ENCODE results near the gene PTPRF.

PTPRF gene

DNA sequence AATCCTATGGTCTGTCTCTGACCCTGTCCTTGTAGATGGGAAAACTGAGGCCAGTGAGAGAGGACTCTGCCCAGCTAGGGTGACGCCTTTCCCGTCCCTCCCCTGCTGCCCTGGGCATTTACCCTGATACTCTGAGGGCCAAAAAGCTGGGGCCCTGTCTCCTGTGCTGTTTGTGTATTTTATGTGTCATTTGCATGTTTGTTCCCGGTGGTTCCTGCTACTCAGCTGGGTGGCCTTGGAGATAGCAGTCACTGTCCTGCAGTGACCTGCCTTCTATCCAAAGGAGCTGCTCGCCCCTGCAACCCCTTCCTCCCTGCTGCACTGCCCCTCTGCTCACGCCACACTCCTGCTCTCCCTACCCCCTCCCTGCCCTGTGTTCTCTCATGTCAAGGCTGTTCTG, 78.1 kb downstream of the PTPRF start:
- DNase-seq (ENCODE audit: low read depth) = no peak

DNA sequence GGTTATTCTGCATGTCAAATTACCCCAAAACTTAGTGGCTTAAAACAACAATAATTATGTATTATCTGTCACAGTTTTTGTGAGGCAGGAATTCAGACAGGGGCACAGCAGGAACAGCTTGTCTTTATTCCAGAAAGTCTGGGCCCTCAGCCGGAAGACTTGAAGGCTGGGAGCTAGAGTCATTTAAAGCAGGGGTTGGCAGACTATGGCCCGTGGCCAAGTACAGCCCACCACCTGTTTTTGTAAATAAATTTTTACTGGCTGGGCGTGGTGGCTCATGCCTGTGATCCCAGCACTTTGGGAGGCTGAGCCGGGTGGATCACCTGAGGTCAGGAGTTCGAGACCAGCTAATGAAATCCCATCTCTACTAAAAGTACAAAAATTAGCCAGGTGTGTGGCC, 79.7 kb downstream of the PTPRF start:
- TF ChIP-seq, protein P1, sequence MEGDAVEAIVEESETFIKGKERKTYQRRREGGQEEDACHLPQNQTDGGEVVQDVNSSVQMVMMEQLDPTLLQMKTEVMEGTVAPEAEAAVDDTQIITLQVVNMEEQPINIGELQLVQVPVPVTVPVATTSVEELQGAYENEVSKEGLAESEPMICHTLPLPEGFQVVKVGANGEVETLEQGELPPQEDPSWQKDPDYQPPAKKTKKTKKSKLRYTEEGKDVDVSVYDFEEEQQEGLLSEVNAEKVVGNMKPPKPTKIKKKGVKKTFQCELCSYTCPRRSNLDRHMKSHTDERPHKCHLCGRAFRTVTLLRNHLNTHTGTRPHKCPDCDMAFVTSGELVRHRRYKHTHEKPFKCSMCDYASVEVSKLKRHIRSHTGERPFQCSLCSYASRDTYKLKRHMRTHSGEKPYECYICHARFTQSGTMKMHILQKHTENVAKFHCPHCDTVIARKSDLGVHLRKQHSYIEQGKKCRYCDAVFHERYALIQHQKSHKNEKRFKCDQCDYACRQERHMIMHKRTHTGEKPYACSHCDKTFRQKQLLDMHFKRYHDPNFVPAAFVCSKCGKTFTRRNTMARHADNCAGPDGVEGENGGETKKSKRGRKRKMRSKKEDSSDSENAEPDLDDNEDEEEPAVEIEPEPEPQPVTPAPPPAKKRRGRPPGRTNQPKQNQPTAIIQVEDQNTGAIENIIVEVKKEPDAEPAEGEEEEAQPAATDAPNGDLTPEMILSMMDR (IDR thresholded peaks at IDR 0.05; ENCODE audit: control insufficient read depth, extremely low read depth, insufficient read depth) = no peak
- no peak overlapping the region for H3K4me3 ChIP-seq (ENCODE audit: low read depth, low read length)
- no peak for DNase-seq (ENCODE audit: low read depth)

More for the DNA sequence above, 78.1 kb downstream of the PTPRF start:
- TF ChIP-seq, protein P1 (IDR thresholded peaks at IDR 0.05; ENCODE audit: control insufficient read depth, extremely low read depth, insufficient read depth) = no peak
- no peak overlapping the region for H3K4me3 ChIP-seq (ENCODE audit: low read depth, low read length)

DNA sequence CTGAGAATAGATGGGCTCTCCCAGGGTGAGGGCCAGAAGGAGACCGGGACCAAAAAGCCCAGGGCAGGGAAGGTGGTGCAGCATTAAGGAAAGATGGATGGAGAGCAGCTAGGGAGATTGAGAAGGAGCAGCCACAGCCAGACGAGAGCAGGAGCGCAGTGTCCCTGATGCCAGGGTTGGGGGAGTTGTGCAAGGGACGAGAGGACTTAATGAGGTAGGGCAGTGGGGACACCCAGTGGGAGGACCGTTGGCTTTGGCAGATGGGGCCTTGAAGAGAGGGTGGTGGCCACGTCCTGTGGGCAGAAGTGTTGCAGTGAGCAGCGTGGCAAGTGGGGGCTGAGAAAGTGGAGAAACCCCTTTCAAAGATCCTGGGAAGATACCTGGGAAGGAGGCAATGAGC, 81.3 kb downstream of the PTPRF start:
- H3K4me3 ChIP-seq (ENCODE audit: low read depth, low read length) = no peak overlapping the region
- no peak for DNase-seq (ENCODE audit: low read depth)
- TF ChIP-seq, protein P1 (IDR thresholded peaks at IDR 0.05; ENCODE audit: control insufficient read depth, extremely low read depth, insufficient read depth) = no peak

DNA sequence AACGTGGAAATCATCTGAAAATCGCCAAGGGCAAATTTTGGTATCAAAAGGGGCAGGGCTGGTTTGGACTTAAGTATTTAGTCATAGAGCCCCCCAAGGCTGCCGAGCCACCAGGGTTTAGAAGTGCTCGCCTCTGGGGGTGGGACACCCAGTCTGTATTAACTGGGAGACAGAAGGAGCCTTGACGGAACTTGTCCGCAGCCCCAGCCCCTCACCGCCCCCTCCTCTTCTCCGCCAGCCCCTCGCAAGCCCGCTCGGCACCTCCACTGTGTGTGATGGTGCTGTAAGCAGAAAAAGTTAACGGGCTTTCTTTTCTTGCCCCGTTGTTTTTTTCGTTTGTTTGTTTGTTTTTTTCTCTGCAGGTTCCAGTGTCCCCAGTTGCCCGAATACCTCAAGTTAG, 81.7 kb downstream of the PTPRF start:
- TF ChIP-seq, protein P1 (IDR thresholded peaks at IDR 0.05; ENCODE audit: control insufficient read depth, extremely low read depth, insufficient read depth) = no peak
- DNase-seq (ENCODE audit: low read depth) = no peak
- no peak overlapping the region for H3K4me3 ChIP-seq (ENCODE audit: low read depth, low read length)

DNA sequence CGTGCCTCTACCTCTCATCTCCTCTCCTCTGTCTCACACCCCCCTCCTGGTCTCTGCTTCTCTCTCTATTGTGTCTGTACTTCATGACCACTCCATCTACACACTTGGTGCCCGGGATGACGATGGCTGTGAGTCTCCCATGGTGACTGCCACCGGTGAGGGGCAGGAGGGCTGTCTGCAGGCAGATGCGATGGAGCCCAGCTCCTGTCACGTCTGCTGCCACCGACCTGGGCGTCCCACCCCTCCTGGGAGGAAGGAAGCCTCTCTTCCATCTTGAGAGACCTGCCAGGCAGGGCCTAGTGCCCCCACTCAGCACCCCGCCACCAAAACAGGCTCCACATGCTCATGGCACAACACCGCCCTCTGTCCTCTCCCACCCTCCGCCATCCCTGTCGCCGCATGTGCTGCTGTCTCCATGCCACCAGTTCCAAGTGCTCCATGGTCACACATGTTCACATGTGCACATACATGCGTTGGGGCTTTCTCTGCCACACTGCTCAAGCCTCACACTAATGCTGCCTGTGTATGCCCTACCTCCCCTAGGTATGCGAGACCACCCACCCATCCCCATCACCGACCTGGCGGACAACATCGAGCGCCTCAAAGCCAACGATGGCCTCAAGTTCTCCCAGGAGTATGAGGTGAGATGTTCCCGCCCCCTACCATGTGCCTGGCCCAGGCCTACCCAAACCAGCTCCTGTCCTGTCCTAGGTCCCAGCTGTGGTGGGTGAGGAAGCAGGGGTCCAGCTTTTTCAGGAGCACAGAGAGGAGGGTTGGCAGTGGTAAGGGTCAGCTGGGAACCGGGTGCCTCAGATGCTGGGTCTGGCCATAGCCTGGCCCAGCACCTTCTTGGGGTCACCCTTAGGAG, 82.6 kb downstream of the PTPRF start:
- TF ChIP-seq, protein P1 (IDR thresholded peaks at IDR 0.05; ENCODE audit: control insufficient read depth, extremely low read depth, insufficient read depth) = no peak
- H3K4me3 ChIP-seq (ENCODE audit: low read depth, low read length) = no peak overlapping the region
- DNase-seq (ENCODE audit: low read depth) = no peak

DNA sequence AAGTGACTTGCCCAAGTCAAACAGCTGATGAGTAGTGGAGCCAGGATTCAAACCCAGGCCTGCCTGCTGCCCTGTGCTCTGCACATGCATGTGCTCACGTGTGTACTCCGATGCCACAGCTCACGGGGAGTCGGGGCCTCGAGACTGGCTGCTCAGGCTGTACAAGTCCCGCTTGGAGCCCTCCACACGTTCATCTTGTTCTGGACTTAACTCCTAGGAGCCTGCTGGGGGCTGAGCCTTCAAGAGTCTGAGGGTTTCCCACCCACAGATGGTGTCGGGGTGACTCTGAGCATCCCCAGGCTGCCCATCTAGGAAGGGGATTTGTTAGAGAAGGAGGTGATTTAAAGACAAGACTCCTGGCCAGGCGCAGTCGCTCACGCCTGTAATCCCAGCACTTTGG, 83.5 kb downstream of the PTPRF start:
- DNase-seq (ENCODE audit: low read depth) = no peak
- TF ChIP-seq, protein P1 (IDR thresholded peaks at IDR 0.05; ENCODE audit: control insufficient read depth, extremely low read depth, insufficient read depth) = no peak
- no peak overlapping the region for H3K4me3 ChIP-seq (ENCODE audit: low read depth, low read length)

DNA sequence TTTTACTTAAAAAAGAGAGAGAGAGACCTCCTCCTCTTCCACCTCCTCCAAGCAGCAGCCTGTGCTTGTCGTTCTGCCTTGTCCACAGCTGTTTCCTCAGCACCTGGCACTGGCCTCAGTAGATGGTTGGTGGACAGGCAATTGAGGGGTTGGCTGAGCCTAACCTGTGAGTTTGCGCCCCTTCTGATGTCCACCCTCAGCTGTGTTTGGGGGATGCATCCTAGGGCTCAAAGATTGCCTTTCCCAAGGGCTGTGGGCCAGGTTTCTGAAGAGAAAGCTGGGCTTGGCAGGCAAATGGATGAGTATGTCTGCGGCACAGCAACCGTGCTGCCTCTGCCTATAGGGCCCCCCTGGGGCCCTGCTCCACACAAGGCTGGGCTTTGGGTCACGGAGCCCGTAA, 84.2 kb downstream of the PTPRF start:
- H3K4me3 ChIP-seq (ENCODE audit: low read depth, low read length) = no peak overlapping the region
- TF ChIP-seq, protein P1 (IDR thresholded peaks at IDR 0.05; ENCODE audit: control insufficient read depth, extremely low read depth, insufficient read depth) = no peak
- no peak for DNase-seq (ENCODE audit: low read depth)
